Bone marrow (tissue), 2 donors: ENCODE measurements around the gene ARHGEF12.
A peak's percentile ranks its signal among the peaks of the same experiment; 100 is the strongest.
"Not testable (repeated sequence)": the region's sequence is repeated elsewhere in the genome, so short reads cannot be mapped to it uniquely, and the experiment has no call there.

Source experiments
- DNase-seq, 2 donors: peaks; one replicate each; lab custom pipeline; 2025; lab: John Stamatoyannopoulos, UW

Gene ARHGEF12

GRCh38 chr11:120500414-120501071, 164.3 kb downstream of the ARHGEF12 start:
- DNase-seq, result no peak

- DNase-seq, result no peak
Observed at GRCh38 chr11:120501440-120501839, 165.2 kb downstream of the ARHGEF12 start.

GRCh38 chr11:120501976-120502755, 166.0 kb downstream of the ARHGEF12 start:
- DNase-seq, result no peak

- DNase-seq, result not testable (repeated sequence)
Observed at GRCh38 chr11:120503529-120503928, 167.3 kb downstream of the ARHGEF12 start.

- DNase-seq, result no peak
Observed at GRCh38 chr11:120505801-120506425, 169.7 kb downstream of the ARHGEF12 start.

- no peak for DNase-seq
Observed at GRCh38 chr11:120509346-120510053, 173.3 kb downstream of the ARHGEF12 start.

GRCh38 chr11:120510406-120511115, 174.3 kb downstream of the ARHGEF12 start:
- DNase-seq, result no peak

- DNase-seq, result peak; percentile 47 to 53
Observed at GRCh38 chr11:120511116-120511819, 175.1 kb downstream of the ARHGEF12 start, which contains the start of gene GRIK4. Gene GRIK4 (plus strand): TSS chr11:120511748. CDS start chr11:120660319, 148,571 bp downstream.

- DNase-seq, result no peak
Observed at GRCh38 chr11:120511820-120512738, 175.9 kb downstream of the ARHGEF12 start.

GRCh38 chr11:120512739-120513435, 176.7 kb downstream of the ARHGEF12 start:
- DNase-seq, result no peak

GRCh38 chr11:120513436-120514315, 177.5 kb downstream of the ARHGEF12 start:
- no peak for DNase-seq

GRCh38 chr11:120514541-120515121, 178.4 kb downstream of the ARHGEF12 start:
- no peak for DNase-seq

GRCh38 chr11:120515186-120515723, 179.0 kb downstream of the ARHGEF12 start:
- no peak for DNase-seq

GRCh38 chr11:120516461-120517389, 180.5 kb downstream of the ARHGEF12 start:
- no peak for DNase-seq

GRCh38 chr11:120517390-120517761, 181.2 kb downstream of the ARHGEF12 start:
- no peak for DNase-seq

- no peak for DNase-seq
Observed at GRCh38 chr11:120517801-120518291, 181.6 kb downstream of the ARHGEF12 start.
